ENCODE data around the gene TNFSF11. TPM values are rescaled to one million over a fixed set of nuclear protein-coding genes. Genes with fewer than 3 reads are reported as not detected.

Gene TNFSF11
- total RNA-seq, 4 donors from 2014 or later, result 0.37 TPM; not detected in 3

DNA sequence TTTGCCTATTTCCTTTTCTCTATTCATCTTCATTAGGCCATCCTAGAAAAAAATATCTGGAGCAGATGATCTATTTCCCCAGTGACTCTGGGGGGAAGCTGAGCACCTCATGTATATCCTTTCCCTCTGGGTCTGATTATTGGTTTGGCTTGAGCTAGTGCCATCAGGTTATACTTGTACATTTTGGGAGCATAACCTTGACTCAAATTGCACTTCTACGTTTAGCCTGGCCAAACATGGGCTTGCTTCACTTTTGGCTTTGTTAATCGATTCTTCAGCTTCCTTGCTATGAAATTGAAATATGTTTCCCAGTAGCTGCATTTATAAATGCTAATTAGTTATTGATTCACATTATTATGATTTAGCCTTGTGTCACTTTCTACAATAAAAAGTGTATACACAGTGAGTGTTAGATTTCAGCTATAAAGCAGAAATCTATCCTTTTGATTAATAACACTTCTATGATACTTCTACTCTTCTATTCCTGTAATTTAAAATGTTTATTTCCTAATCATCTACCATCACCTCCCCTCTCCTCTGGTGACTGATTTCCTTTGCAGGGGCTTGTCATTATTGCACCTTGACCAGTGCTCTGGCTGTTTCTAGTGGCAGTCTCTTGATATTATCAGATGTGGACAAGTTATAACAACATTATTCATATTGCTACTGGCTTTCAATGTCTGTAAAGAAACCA, 37.3 kb downstream of the TNFSF11 start:
- DNase-seq (ENCODE audit: low spot score), result no peak
- ATAC-seq (ENCODE audit: low FRiP score), result no peak
- TF ChIP-seq, protein P1, sequence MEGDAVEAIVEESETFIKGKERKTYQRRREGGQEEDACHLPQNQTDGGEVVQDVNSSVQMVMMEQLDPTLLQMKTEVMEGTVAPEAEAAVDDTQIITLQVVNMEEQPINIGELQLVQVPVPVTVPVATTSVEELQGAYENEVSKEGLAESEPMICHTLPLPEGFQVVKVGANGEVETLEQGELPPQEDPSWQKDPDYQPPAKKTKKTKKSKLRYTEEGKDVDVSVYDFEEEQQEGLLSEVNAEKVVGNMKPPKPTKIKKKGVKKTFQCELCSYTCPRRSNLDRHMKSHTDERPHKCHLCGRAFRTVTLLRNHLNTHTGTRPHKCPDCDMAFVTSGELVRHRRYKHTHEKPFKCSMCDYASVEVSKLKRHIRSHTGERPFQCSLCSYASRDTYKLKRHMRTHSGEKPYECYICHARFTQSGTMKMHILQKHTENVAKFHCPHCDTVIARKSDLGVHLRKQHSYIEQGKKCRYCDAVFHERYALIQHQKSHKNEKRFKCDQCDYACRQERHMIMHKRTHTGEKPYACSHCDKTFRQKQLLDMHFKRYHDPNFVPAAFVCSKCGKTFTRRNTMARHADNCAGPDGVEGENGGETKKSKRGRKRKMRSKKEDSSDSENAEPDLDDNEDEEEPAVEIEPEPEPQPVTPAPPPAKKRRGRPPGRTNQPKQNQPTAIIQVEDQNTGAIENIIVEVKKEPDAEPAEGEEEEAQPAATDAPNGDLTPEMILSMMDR (IDR thresholded peaks at IDR 0.05), result no peak

DNA sequence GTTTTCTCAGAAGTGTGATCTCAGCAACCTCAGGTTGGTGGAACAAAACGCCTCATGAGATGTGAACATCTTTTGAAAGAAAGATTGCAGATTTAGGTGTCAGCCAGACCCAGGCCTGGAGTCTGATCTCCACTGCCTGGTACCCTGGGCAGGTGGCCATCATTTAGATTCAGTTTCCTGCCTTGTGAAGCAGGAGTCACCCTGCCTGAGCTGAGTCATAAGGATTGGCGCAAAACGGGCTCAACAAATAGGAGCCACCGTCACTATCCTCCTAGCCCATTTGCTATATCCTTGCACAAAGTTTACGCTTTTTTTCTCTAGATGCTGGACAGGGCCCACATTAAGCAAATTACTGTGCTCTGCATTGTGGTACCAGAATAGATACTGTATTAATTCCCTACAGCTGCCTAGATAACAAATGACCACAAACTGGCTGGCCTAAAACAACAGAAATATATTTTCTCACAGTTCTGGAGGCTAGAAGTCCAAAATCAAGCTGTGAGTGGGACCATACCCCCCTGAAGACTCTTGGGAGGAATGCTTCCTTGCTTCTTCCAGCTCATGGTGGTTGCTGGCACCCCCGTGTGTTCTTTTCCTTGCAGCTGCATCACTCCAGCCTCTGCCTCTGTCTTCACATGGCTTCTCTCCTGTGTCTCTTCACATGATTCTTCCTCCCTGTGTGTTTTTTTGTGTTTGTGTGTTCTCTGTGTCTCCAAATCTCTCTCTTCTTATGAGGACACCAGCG, 38.2 kb downstream of the TNFSF11 start:
- no peak for DNase-seq (ENCODE audit: low spot score)
- ATAC-seq (ENCODE audit: low FRiP score), result no peak
- TF ChIP-seq, protein P1 (IDR thresholded peaks at IDR 0.05), result no peak

DNA sequence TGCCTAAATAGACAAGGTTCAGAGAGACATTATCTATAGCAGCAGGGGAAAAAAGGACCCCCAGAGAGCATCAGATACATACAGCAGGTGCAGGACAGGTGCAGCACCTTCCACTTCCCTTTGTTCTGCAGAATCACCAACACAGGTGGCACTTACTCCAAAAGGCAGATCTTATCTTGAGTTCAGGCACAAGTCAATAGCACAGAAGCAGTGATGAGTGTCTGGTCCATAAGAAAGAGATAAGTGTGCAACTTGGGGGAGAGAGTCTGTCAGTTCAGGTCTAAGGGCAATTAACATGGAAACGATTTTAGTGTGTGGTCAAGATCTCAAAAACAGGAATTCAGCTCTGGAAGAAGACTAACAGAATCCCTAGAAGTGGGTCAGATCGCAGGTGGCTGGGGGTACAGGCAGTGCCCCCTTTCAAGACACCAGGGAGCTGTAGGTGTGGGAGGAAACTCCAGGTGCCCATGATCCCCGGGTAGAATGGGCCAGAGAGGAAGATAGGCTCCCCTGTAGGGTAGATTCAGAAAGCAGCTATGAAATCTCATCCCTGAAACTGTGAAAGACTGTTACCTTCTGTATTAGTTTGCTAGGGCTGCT, 40.6 kb downstream of the TNFSF11 start:
- ATAC-seq (ENCODE audit: low FRiP score), result no peak
- TF ChIP-seq, protein P1 (IDR thresholded peaks at IDR 0.05), result no peak
- no peak for DNase-seq (ENCODE audit: low spot score)

DNA sequence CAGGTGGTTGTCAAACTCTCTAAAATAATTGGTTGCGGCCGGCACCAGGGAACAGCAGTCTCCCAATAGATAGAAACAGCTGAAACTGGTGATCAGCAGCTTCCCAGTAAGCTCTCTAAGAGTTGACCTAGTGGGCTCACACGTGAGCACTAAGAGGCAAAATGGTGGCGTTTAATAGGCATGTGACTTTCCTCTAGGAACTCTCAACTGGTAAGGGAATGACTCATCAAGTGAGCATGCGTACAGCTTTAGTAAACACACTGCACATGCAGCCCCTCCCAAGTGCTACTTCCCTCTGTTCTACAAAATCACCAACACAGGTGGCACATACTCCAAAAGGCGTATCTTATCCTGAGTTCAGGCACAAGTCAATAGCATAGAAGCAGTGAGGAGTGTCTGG, 41.7 kb downstream of the TNFSF11 start:
- DNase-seq (ENCODE audit: low spot score) (no peak), ATAC-seq (ENCODE audit: low FRiP score) (no peak)
- TF ChIP-seq, protein P1 (IDR thresholded peaks at IDR 0.05), result no peak

DNA sequence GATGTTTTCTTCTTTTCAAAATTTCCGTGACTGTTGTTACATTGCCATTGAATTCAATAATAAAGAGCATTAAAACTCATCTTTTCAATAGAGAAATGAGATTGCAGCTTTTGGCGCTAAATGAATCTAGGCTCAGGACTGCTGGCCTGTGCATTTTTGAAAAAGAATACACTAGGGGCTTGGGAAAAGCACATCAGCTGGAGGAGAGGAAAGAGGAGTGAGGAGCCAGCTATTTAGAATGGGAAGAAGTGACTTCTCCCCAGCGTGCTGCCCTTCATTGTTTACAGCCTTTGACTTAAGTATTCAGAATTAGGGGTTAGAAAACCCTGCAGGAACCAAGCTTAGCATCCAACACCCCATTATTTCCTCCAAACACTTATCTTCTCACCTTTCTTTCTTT, 43.3 kb downstream of the TNFSF11 start:
- no peak for ATAC-seq (ENCODE audit: low FRiP score)

DNA sequence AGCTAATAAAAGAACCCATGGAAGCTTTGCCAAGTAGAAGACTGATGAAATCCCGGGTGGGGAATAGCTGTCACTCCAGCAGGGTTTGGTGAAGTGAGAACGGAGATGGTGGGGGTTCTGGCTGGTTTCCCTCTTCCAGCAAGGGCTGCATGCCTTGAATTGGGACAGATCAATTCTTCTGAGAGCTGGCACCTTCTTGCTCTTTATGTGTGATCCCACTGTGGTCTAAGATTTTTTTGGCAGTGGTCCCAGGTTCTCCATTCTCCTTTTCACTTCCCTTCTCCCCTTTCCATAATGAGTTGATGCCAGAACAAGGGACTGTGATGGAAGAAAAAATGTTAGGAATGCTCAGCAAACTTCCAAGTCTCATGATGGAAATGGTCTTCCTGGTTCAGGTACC, 50.0 kb downstream of the TNFSF11 start:
- DNase-seq (ENCODE audit: low spot score), result no peak
- TF ChIP-seq, protein P1 (IDR thresholded peaks at IDR 0.05), result no peak
- no peak for ATAC-seq (ENCODE audit: low FRiP score)

More for the DNA sequence above, 43.3 kb downstream of the TNFSF11 start:
- TF ChIP-seq, protein P1 (IDR thresholded peaks at IDR 0.05), result no peak
- DNase-seq (ENCODE audit: low spot score), result no peak
